ENCODE data around the gene ANGEL2.
"Not testable (repeated sequence)": the region's sequence is repeated elsewhere in the genome, so short reads cannot be mapped to it uniquely, and the experiment has no call there.

ANGEL2 gene

GRCh38 chr1:213017447-213018273, 2.0 kb upstream of the ANGEL2 start:
- no peak for DNase-seq

- DNase-seq = no peak
Measured at GRCh38 chr1:213014642-213015041, 1.0 kb downstream of the ANGEL2 start.

- DNase-seq = no peak
Measured at GRCh38 chr1:213008564-213008963, 7.1 kb downstream of the ANGEL2 start.

GRCh38 chr1:213003256-213003655, 12.4 kb downstream of the ANGEL2 start:
- no peak for DNase-seq

- no peak for DNase-seq
Measured at GRCh38 chr1:212994926-212995325, 20.7 kb downstream of the ANGEL2 start.

GRCh38 chr1:212993960-212994359, 21.7 kb downstream of the ANGEL2 start:
- DNase-seq = not testable (repeated sequence)

- DNase-seq = no peak
Measured at GRCh38 chr1:212990276-212990675, 25.4 kb downstream of the ANGEL2 start.

GRCh38 chr1:212987702-212988322, 27.9 kb downstream of the ANGEL2 start:
- no peak for DNase-seq

- no peak for DNase-seq
Measured at GRCh38 chr1:212986551-212986950, 29.1 kb downstream of the ANGEL2 start.

- no peak for DNase-seq
Measured at GRCh38 chr1:212984522-212985291, 31.0 kb downstream of the ANGEL2 start.

GRCh38 chr1:212983482-212983881, 32.2 kb downstream of the ANGEL2 start:
- DNase-seq = no peak

- DNase-seq = no peak
Measured at GRCh38 chr1:212982430-212983152, 33.1 kb downstream of the ANGEL2 start.

GRCh38 chr1:212981571-212982328, 33.9 kb downstream of the ANGEL2 start:
- DNase-seq = no peak

- DNase-seq = no peak
Measured at GRCh38 chr1:212981025-212981495, 34.6 kb downstream of the ANGEL2 start.

- no peak for DNase-seq
Measured at GRCh38 chr1:212980123-212980785, 35.4 kb downstream of the ANGEL2 start.

GRCh38 chr1:212979340-212980122, 36.1 kb downstream of the ANGEL2 start:
- DNase-seq = peak; percentile 15 to 18

GRCh38 chr1:212977781-212978645, 37.7 kb downstream of the ANGEL2 start:
- DNase-seq = no peak

- no peak for DNase-seq
Measured at GRCh38 chr1:212976586-212976985, 39.1 kb downstream of the ANGEL2 start.

- DNase-seq = no peak
Measured at GRCh38 chr1:212975111-212975918, 40.4 kb downstream of the ANGEL2 start.

Data from activated CD4-positive, alpha-beta T cell treated with anti-CD3 and anti-CD28 coated beads for 4 hours (primary cell).